GM06990 (cell line): ENCODE results near the gene VILL.

Source experiments
- DNase-seq: peaks from one replicate; pipeline ENCODE4 v3.0.0-alpha.2; 2011; ENCODE audit not compliant: insufficient read length; ENCODE audit errors: extremely low read depth
- H3K27me3 ChIP-seq: replicated peaks from 2 replicates; pipeline ENCODE4 v1.6.0; 2011; ENCODE audit warnings: low read length; ENCODE audit not compliant: control insufficient read depth, insufficient read depth
- H3K36me3 ChIP-seq: 2 replicates; pipeline ENCODE4 v1.5.1; 2011; ENCODE audit warnings: low read length; ENCODE audit not compliant: control insufficient read depth, insufficient read depth
- H3K4me3 ChIP-seq: replicated peaks from 2 replicates; pipeline ENCODE4 v1.5.1; 2011; ENCODE audit warnings: low read depth, mild to moderate bottlenecking, control low read depth, low read length
- TF ChIP-seq, protein P1 (sequence below): IDR thresholded peaks from 2 replicates; pipeline ENCODE4 v1.5.1; 2011; ENCODE audit warnings: low read length, control low read depth, mild to moderate bottlenecking, inconsistent platforms; ENCODE audit not compliant: insufficient read depth, poor library complexity, severe bottlenecking

Gene VILL

DNA sequence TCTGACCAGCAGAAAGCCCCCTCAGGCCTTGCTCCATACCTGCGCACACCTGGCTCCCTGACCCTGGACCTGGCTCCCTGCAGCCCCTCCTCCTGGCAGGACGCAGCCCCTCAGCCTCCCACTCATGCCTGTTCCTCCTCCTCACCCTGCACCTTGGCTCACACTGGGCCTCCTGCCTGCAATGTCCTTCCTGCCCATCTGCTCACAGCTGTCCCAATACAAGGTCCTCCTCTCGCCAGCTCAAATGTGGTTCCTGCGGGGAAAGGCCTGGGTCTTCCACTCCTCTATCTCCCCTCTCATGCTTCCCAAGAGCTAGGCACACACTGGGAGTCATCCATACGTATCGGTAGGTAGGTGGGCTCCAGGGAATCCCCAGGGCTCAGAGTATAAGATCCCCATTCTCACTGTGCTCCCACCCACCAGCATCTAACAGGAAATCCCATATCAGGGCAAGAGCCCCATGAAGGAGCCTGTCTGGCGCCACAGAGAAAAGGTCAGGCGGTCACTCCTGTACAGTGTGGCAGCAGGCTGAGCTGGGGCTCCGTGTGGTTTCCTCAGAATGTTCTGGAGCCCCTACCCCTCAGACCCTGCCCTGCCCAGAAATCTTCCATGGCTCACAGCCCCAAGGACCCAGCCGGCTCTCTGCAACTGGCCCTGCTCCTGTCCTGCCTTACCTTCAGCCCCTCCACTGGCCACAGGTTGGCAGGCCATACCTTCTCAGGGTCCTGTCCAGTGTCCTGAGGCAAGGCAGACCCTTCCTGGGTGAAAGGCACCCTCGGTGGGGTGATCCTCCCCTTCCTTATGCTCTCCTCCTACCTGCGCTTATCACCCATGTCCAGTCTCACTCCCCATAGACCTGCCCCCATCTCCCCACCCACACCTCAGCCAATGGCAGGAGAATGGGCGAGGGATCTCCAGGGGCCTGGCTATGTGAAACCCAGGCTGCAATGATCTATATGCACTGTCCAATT lies 28.0 kb downstream of the VILL start:
- Histone ChIP-seq H3K4me3 (no peak overlapping the region), H3K36me3 (no peaks in the 10 kb centered on the region), H3K27me3 (no peaks in the 10 kb centered on the region)
- TF ChIP-seq, protein P1, sequence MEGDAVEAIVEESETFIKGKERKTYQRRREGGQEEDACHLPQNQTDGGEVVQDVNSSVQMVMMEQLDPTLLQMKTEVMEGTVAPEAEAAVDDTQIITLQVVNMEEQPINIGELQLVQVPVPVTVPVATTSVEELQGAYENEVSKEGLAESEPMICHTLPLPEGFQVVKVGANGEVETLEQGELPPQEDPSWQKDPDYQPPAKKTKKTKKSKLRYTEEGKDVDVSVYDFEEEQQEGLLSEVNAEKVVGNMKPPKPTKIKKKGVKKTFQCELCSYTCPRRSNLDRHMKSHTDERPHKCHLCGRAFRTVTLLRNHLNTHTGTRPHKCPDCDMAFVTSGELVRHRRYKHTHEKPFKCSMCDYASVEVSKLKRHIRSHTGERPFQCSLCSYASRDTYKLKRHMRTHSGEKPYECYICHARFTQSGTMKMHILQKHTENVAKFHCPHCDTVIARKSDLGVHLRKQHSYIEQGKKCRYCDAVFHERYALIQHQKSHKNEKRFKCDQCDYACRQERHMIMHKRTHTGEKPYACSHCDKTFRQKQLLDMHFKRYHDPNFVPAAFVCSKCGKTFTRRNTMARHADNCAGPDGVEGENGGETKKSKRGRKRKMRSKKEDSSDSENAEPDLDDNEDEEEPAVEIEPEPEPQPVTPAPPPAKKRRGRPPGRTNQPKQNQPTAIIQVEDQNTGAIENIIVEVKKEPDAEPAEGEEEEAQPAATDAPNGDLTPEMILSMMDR: no peak
- no peak for DNase-seq

DNA sequence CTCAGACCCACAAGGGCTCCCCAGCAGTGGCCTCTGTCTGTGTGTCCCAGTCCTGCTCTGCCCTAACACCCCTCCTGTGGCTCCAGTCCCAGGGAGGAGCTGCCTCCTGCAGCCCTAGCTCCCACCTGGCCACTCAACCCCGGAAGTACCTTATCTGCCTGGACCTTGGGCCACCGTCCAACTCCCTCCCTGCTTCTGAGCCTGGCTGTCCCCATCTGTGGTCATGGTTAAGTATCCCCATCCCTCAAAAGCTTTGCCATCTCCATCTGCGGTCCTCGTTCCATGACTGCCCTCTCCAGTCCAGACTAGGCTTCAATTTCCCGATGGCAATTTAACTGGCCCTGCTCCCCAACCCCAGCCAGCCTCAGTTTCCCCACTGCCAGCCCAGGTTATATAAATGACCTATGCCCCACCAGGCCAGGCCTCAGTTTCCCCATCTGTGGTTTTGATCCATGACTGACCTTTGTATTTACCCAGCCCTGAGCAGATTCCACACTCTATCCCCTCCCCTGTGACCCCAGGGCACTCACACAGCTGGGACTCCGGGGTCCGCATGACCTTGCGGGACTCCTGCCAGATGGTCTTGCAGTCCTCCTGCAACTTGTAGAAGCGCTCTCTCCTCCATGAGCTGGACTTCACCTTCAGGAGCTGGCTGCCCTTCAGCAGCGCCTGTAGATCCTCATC lies 29.2 kb downstream of the VILL start:
- H3K36me3 ChIP-seq: no peaks in the 10 kb centered on the region
- TF ChIP-seq, protein P1: no peak
- no peaks in the 10 kb centered on the region for H3K27me3 ChIP-seq
- no peak overlapping the region for H3K4me3 ChIP-seq
- DNase-seq: no peak

DNA sequence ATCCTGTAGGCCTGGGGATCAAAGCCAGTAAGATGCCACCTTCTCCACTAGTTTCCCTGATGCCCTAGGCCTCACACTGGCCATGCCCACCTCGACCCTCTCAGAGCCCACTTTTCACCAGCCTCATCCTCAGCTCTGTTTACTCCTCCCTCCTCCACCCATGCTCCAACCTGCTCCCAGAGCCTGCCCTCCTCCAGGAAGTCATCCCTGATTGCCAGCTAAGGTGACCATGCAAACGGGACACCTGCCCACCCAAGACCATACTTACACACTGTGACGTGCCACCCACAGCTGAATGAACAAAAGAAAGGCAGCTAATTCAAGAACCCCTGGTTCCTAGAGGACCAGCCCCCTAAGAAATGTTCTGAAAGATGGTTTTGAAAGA lies 29.7 kb downstream of the VILL start:
- TF ChIP-seq, protein P1: no peak
- no peaks in the 10 kb centered on the region for H3K36me3 ChIP-seq
- H3K27me3 ChIP-seq: no peaks in the 10 kb centered on the region
- no peak for DNase-seq
- H3K4me3 ChIP-seq: no peak overlapping the region

DNA sequence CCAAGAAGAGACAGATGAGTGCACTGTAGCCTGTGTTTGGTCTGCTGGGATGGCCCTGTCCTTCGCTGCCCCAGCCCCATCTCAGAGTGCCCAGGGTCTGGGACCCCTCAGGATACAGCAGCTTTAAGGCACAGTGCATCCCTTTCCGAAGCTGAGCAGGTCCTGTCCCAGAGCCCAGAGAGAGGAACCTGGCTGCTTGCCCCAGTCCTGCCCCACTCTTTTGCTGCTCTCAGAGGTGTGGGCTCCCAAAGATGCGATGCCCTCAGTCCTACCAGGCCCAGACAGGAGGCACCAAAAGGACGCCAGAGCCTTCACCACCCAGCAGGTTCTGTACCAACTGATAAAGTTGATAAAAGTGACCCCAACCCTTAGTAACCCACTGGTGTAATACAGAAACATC lies 30.6 kb downstream of the VILL start:
- H3K27me3 ChIP-seq: no peaks in the 10 kb centered on the region
- TF ChIP-seq, protein P1: no peak
- no peak overlapping the region for H3K4me3 ChIP-seq
- DNase-seq: no peak
- H3K36me3 ChIP-seq: no peaks in the 10 kb centered on the region

DNA sequence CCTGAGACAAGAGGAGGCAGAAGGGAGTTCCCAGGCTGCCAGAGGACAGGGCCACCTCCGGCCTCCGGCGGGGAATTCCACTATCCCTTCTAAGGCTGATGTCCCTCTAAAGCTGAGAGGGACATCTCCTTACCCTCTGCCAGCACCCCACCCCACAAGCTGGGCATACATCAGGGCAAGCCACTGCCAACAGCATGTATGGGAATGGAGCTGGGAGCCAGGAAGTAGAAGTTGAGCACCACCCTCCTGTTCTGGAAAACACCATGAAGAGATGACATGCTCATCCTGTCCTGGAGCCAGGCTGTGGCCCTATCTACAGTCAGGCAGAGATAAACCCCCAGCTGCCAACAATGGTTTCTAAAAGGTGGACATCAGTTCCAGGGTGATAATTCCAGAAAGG lies 31.7 kb downstream of the VILL start:
- TF ChIP-seq, protein P1: no peak
- DNase-seq: no peak
- Histone ChIP-seq H3K4me3 (no peak overlapping the region), H3K27me3 (no peaks in the 10 kb centered on the region), H3K36me3 (no peaks in the 10 kb centered on the region)
